Lung (tissue), 12 donors: ENCODE results near the gene PARVA. TPM values are rescaled to one million over a fixed set of nuclear protein-coding genes. Genes with fewer than 3 reads are reported as not detected.

Experiments used
- ATAC-seq: fragments of 200-7000 bp; cut with Tn5 transposase; one replicate; pipeline ENCODE4 v1.9.1; 2020; ENCODE audit warnings: moderate number of reproducible peaks; ENCODE audit not compliant: insufficient read depth, low FRiP score
- DNase-seq, 3 donors: peaks; one replicate each; pipeline ENCODE4 v3.0.0-alpha.2; 2013 to 2017
- H3K27ac ChIP-seq, 2 donors: one replicate each; pipeline ENCODE4 v1.5.1; 2013; ENCODE audit warnings: mild to moderate bottlenecking in 2 of 2, moderate library complexity in 2 of 2, control low read depth in 1 of 2, inconsistent platforms in 1 of 2, low read depth in 1 of 2, low read length in 1 of 2
- H3K27me3 ChIP-seq, 3 donors: one replicate each; pipeline ENCODE4 v1.5.1; 2013; ENCODE audit warnings: low read length in 2 of 3; ENCODE audit not compliant: control insufficient read depth in 3 of 3, insufficient read depth in 3 of 3
- H3K36me3 ChIP-seq, 4 donors: one replicate each; pipeline ENCODE4 v1.5.1; 2013; ENCODE audit warnings: low read length in 4 of 4, mild to moderate bottlenecking in 1 of 4, moderate library complexity in 1 of 4; ENCODE audit not compliant: control insufficient read depth in 4 of 4, insufficient read depth in 4 of 4
- H3K4me1 ChIP-seq, 5 donors: one replicate each; pipeline ENCODE4 v1.5.1; 2013; ENCODE audit warnings: low read length in 5 of 5, mild to moderate bottlenecking in 2 of 5, moderate library complexity in 1 of 5; ENCODE audit not compliant: control insufficient read depth in 5 of 5, insufficient read depth in 5 of 5
- H3K4me3 ChIP-seq: one replicate; pipeline ENCODE4 v1.5.1; 2013; ENCODE audit warnings: mild to moderate bottlenecking, control low read depth, moderate library complexity
- H3K9ac ChIP-seq, 2 donors: one replicate each; pipeline ENCODE4 v1.5.1; 2013; ENCODE audit warnings: low read length in 2 of 2, control low read depth in 1 of 2; ENCODE audit not compliant: insufficient read depth in 1 of 2
- H3K9me3 ChIP-seq, 4 donors: one replicate each; pipeline ENCODE4 v1.5.1; 2013; ENCODE audit warnings: low read length in 3 of 4, mild to moderate bottlenecking in 1 of 4, moderate library complexity in 1 of 4; ENCODE audit not compliant: control insufficient read depth in 4 of 4, insufficient read depth in 3 of 4
- WGBS, 2 donors: extraction: QIAGEN DNeasy Blood & Tissue Kit; methylation state at CpG; one replicate each; pipeline ENCODE4 v1.1.7; 2013; 5-methylcytosine and 5-hydroxymethylcytosine counted together
- polyA plus RNA-seq, 2 donors: library from polyadenylated mRNA; stranded (reverse); fragments of 200-250 nt; gene quantifications; one replicate each; pipeline ENCODE4 v1.2.1, GENCODE V29; 2013
- total RNA-seq, 2 donors: library from RNA; depleted of rRNA in 1 of 2; stranded (reverse); fragments of >200 nt in 1 of 2; gene quantifications; one replicate each; pipeline ENCODE4 v1.2.1, GENCODE V29; 2014 to 2021
- TF ChIP-seq, protein P1 (sequence below): IDR thresholded peaks from 2 replicates; pipeline ENCODE4 v1.5.1; 2012; ENCODE audit warnings: mild to moderate bottlenecking; ENCODE audit errors: control extremely low read depth, extremely low read depth
- donor health status: control.
- donor health status: control.
- donor health status: Bipolar disorder and iron deficiency.
- donor health status: healthy.
- donor health status: DM: yes; HTN: yes; CAD: no.

PARVA gene
- total and polyA plus RNA-seq, 4 donors, result 19.9 to 71.6 (median 36.2) TPM

- no peaks in the 10 kb centered on the region for H3K27me3 ChIP-seq
- no peak overlapping the region for H3K9ac ChIP-seq
- 78 to 87% methylated on average over 5 of the region's 5 CpGs for WGBS, 2 donors
- no peaks in the 10 kb centered on the region for H3K36me3 ChIP-seq
- DNase-seq (no peak), ATAC-seq (no peak)
- H3K4me1 ChIP-seq, result peaks cover 0 to 30% (median 9%) of the 10 kb centered on the region in 5 donors
- H3K4me3 ChIP-seq, result no peak overlapping the region
- TF ChIP-seq, protein P1, sequence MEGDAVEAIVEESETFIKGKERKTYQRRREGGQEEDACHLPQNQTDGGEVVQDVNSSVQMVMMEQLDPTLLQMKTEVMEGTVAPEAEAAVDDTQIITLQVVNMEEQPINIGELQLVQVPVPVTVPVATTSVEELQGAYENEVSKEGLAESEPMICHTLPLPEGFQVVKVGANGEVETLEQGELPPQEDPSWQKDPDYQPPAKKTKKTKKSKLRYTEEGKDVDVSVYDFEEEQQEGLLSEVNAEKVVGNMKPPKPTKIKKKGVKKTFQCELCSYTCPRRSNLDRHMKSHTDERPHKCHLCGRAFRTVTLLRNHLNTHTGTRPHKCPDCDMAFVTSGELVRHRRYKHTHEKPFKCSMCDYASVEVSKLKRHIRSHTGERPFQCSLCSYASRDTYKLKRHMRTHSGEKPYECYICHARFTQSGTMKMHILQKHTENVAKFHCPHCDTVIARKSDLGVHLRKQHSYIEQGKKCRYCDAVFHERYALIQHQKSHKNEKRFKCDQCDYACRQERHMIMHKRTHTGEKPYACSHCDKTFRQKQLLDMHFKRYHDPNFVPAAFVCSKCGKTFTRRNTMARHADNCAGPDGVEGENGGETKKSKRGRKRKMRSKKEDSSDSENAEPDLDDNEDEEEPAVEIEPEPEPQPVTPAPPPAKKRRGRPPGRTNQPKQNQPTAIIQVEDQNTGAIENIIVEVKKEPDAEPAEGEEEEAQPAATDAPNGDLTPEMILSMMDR, result no peak
- no peaks in the 10 kb centered on the region for H3K9me3 ChIP-seq
- no peak overlapping the region for H3K27ac ChIP-seq
Observed at GRCh38 chr11:12456651-12457579, 79.5 kb downstream of the PARVA start.

DNA sequence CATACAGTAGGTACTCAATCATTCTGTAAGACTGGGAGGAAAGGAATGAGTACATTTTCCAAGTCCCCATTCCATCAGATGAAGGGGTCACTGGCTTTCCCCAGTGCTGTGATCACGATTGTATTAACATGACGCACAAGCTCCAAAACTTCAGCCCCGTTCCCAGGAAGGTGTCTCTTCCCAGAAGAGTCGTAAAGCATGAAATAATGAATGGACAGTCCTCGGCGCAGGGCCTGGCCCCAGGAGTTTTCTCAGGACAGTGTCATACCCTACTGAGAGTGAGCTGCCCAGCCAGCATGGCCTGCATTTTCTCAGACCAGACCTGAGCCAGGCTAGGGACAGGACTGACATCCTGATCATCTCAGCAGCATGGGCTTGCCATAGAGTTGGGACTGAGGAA, 80.7 kb downstream of the PARVA start:
- no peak overlapping the region for H3K9ac ChIP-seq
- TF ChIP-seq, protein P1, result no peak
- ATAC-seq (peak; percentile 14), DNase-seq (no peak)
- H3K4me1 ChIP-seq, result peaks cover 0 to 29% (median 9%) of the 10 kb centered on the region in 5 donors
- H3K27me3 ChIP-seq, result no peaks in the 10 kb centered on the region
- H3K9me3 ChIP-seq, result no peaks in the 10 kb centered on the region
- no peak overlapping the region for H3K4me3 ChIP-seq
- H3K27ac ChIP-seq, result no peak overlapping the region
- H3K36me3 ChIP-seq, result no peaks in the 10 kb centered on the region
- 90 to 92% methylated on average over 6 of the region's 6 CpGs for WGBS, 2 donors

DNA sequence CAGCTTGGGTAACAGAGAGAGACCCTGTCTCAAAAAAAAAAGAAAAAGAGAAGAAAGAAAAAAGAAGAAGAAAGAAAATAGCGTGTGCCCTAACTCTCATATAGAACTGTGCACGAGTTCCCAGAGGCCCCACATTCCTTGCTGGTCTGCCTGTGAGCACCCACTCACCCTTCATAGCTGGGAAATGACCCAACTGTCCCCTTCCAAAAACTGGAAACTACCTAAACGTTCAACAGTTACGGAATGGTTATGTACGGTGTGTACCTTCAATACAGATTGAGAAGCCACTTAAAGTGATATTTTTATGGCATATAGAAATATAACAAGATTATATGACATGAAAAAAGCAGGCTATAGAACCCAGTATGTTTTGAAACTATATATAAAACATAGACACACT, 82.0 kb downstream of the PARVA start:
- WGBS, 2 donors, result 82 to 90% methylated on average over 5 of the region's 5 CpGs
- Histone ChIP-seq H3K27ac (no peak overlapping the region), H3K36me3 (peaks cover 0 to 6% (median 0%) of the 10 kb centered on the region in 4 donors), H3K9me3 (peaks cover 0 to 3% (median 0%) of the 10 kb centered on the region in 4 donors), H3K9ac (no peak overlapping the region), H3K4me3 (no peak overlapping the region), H3K27me3 (no peaks in the 10 kb centered on the region), H3K4me1 (peaks cover 0 to 18% (median 9%) of the 10 kb centered on the region in 5 donors)
- no peak for DNase-seq
- TF ChIP-seq, protein P1, result no peak
- no peak for ATAC-seq
